GM18909 (cell line): ENCODE measurements around the gene PTPRD.
A peak's percentile ranks its signal among the peaks of the same experiment; 100 is the strongest.
"Not testable (repeated sequence)": the region's sequence is repeated elsewhere in the genome, so short reads cannot be mapped to it uniquely, and the experiment has no call there.

Experiments
- ATAC-seq: cut with Tn5 transposase; IDR thresholded peaks from one replicate; pipeline ENCODE4 v1.9.1; 2021; ENCODE audit warnings: mild to moderate bottlenecking; ENCODE audit not compliant: unreplicated experiment, poor library complexity

Gene PTPRD

DNA sequence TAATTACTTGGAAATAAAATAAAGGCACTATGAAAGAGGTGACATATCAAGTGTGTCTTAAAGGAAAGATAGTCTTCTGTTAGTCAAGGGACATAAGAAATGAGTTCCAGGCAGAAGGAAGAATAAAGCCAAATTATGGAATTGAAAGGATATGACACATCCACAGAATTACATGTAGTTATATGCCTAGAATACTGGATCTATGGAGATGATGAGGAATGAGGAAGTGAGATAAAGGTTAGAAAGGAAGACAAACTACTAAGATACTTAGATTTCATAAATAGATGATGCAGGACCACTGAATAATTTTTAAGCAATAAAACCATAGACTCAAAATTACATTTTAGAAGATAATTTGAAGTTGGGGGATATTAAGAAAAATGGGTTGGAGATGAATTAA lies 609.8 kb downstream of the PTPRD start:
- no peak for ATAC-seq

DNA sequence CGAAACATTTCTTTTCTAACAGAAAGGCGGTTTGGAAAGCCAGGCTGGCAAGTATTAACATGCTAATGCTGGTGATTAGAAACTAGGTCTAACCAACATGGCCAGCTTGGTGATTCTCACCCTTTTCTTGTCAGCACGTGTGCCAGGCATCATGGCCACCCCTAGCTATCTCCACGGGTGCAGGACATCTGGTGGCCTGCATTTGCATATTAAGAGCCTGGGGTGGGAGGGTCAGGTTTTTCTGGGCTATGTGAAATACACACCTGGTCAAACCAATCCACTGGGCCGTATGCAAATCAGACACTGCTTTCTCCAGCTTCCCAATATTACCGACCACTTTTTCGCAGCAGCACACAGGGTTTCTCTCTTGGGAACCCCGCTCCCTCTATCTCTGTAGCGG lies 612.1 kb downstream of the PTPRD start:
- ATAC-seq: no peak

GRCh38 chr9:9998491-9999287 lies 614.1 kb downstream of the PTPRD start:
- ATAC-seq: peak; percentile 59

DNA sequence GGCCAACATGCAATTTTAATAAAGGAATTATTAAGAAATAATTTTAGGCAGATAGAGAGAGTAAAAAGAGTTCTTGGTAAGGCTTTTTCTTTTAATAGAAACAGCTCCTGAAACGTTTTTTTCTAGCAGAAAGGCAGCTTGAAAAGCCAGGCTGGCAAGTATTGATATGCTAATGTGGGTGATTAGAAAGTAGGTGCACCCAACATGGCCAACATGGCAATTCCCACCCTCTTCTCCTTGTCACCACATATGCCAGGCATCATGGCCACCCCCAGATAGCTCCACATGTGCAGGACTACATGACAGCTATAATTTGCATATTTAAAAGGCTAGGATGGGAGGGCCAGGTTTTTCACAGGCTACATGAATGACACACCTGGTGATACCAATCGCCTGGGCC lies 615.2 kb downstream of the PTPRD start:
- ATAC-seq: no peak

DNA sequence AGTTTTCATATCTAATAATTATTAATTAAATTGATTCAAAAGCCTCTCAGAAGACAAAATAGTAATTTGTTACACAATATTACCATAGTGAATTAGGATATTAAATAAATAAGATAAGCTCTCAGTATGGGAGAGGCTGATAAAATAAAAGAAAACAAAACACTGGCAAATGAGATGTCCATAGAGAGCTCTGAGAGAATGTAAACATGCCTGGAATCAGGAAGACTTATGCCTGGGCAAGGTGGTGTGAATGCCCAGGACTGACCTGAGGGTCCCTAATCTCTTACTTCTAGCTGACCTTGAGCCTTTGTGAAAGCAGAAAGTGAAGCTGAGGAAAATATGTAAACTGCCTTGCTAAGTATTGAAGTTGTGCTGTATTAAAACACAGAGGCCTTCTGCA lies 616.5 kb downstream of the PTPRD start:
- ATAC-seq: no peak

GRCh38 chr9:9992936-9993335 lies 619.9 kb downstream of the PTPRD start:
- no peak for ATAC-seq

DNA sequence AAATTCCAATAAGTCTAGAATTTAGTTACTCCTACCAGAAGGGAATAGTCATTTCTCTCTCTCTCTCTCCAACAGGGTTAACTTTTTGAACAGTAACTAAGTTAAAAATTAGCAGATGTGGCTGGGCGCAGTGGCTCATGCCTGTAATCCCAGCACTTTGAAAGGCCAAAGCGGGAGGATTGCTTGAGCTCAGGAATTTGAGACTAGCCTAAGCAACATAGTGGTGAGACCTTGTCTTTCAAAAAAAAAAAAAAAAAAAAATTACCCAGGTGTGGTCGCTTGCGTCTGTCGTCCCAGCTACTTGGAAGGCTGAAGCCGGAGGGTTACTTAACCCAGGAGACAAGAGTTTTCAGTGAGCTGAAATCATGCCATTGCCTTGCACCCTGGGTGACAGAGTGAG lies 639.7 kb downstream of the PTPRD start:
- ATAC-seq: no peak

DNA sequence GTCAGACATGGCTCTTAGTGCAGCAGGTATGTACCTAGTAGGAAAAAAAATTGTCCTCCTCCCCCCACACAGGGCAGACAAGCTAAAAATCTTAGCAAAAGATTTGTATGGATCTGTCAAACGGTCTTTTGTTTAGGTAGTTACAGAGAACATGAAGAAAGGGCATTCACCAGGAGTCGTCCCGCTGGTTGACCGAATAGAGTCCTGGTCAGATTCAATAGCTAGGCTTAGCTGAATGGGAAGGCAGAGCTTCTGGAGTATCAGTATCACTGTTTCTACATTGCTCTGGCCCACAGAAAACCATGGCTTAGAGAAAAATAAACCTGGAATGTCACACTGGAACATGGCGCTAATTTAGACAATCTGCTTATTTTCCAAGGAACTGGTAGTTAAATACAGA lies 642.3 kb downstream of the PTPRD start:
- ATAC-seq: no peak

- no peak for ATAC-seq
Measured at GRCh38 chr9:9963841-9964240, 649.0 kb downstream of the PTPRD start.

GRCh38 chr9:9961934-9962333 lies 650.9 kb downstream of the PTPRD start:
- no peak for ATAC-seq

DNA sequence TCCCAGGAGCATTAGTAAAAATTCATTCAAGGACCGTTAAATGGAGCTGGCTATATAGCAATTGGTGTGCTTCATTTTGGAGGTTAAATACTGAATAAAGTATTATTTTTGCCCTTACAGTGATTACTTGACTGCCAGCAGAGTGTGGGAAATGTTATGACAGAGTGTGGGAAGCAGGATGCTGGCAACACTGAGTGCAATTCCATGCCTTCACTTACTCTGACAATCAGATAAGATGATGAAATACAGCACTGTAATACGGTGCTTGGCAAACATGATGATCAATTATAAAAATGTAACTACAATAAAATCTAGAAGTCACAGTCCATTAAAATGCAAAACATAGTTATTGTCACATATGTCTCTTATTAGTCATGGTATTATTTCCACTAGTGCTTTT lies 651.3 kb downstream of the PTPRD start:
- no peak for ATAC-seq

DNA sequence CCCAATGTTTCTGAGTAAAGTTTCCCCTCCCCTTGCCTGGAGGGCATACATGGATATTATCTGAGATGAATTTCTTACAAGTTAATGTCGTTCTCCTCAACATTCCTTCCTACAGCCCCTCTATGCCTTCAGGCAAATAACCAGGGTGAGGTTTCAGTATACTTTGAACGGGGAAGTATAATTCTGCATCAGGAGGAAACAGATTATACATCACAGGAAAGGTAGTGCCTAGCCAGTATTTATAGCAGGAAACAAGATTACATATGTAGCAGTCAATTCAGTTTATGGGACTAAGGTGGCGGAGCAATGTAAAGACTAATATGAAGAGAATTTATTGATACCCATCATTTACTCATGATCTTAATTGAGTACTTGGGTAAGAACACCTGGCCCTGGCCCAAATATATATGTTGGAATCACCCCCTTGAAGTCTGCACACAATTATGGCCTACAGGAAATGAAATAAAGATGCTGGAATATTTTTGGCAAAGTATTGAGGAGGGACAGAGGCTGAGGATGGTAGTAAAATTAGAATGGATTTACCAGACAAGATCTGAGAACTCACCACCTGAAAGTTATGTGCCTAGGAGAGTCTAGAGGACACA lies 661.1 kb downstream of the PTPRD start:
- no peak for ATAC-seq

DNA sequence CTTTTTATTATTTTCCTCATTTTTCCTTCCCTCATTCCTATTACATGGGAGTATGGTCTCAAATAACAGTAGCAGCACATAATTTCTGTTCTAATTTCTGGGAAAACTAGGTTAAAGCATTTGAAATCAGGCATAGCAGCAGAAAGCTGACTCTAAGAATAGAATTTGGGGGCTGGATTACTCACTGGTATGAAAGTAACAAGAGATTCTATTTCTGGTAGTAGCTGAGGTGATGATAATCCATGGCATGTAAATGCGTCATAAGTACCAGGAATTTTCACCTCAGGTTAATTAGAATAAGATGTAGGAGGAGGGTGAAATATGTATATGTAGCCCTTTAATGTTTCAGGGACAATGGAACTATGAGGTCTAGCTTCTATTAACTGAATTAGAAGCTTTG lies 662.0 kb downstream of the PTPRD start:
- no peak for ATAC-seq

DNA sequence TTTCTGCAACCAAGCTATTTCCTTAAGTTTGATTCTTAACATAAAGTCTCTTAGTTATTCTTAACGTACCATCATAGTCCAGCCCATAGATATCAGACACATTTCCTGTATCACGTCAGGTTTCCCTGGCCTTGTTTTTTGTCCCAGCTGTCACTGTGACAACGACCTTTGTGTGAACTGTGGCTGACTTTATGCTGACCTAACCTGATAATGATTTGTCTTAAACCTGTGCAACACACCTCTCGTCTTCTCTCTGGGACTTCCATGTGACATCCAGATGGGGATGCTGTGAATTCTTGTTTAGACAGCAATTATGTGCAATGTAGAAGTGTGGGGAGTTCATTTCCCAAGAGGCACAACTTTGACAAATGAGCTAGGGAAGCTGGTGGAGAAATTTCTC lies 662.8 kb downstream of the PTPRD start:
- ATAC-seq: no peak

GRCh38 chr9:9949368-9949767 lies 663.4 kb downstream of the PTPRD start:
- ATAC-seq: no peak

DNA sequence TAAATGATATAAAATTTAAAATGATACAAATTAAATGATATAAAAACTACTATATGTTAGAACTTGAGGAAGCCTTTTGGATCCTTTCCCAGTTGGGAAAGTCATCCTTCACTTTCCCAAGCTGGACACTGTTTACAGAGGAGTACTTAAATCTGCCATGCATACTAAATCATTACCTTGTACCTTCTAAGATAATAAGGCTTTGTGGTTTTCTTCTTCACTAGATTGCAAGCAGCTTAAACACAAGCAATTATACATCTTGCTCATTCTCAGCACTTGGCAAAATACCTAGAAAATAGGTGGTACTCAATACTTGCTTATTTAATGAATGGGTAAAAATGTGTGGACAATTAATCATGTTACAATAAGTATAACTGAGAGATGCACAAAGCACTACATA lies 666.8 kb downstream of the PTPRD start:
- no peak for ATAC-seq

- peak; percentile 83 for ATAC-seq
Measured at GRCh38 chr9:9942764-9943424, 669.9 kb downstream of the PTPRD start.

- ATAC-seq: no peak
Measured at GRCh38 chr9:9938432-9938831, 674.4 kb downstream of the PTPRD start.

DNA sequence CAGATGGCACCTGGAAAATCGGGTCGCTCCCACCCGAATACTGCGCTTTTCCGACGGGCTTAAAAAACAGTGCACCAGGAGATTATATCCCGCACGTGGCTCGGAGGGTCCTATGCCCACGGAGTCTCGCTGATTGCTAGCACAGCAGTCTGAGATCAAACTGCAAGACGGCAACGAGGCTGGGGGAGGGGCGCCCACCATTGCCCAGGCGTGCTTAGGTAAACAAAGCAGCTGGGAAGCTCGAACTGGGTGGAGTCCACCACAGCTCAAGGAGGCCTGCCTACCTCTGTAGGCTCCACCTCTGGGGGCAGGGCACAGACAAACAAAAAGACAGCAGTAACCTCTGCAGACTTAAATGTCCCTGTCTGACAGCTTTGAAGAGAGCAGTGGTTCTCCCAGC lies 681.3 kb downstream of the PTPRD start:
- ATAC-seq: not testable (repeated sequence)

DNA sequence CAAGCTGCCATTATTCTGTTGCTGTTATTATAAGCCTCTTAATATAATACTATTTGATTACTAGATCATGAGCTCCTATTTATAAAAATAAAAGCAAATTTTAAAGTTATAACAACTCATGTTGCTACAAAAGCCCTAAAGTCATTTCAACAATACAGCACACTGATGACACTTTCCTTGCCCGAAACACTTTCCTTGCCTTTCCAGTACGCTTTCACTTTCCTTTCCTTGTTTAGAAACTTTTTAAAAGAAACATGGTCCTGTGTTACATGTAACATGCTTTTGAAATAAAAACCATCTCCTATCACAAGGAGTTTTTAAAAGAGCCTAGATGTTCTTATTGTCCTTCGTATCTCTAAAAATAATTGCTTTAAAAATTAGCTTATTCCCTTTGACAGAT lies 688.4 kb downstream of the PTPRD start:
- no peak for ATAC-seq

DNA sequence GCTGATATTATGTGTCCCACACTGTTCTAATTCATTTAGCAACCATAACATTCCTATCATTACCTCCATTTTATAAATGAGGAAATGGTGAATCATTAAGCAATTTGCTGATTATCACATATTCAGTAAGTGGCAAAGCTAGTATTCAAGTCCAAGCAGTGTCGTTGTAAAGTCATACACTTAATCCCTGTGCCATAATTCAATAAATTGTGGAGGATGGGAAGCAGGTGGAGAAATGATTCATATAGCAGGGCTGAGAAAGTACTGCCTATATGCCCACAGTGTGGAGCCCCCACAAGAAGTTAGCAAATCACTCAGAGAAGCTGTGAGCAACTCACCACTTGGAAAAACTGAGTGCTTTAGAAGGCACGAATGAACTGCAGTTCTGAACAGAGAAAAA lies 691.0 kb downstream of the PTPRD start:
- no peak for ATAC-seq
